HepG2 (cell line): ENCODE results near the gene HSCB. TPM values are rescaled to one million over a fixed set of nuclear protein-coding genes. Genes with fewer than 3 reads are reported as not detected.

Source experiments
- AGO2 ChIP-seq: fragments of 200-400 bp; formaldehyde crosslinking; optimal IDR thresholded peaks from 2 replicates; pipeline ENCODE3; 2017; ENCODE audit warnings: mild to moderate bottlenecking, low read depth, low read length, moderate library complexity
- CEBPG ChIP-seq: IDR thresholded peaks from 2 replicates; pipeline ENCODE4 v1.6.1; 2016
- CHD4 ChIP-seq: fragments of 200-600 bp; sonication (generic); IDR thresholded peaks from 2 replicates; pipeline ENCODE4 v1.7.0; 2017; ENCODE audit warnings: mild to moderate bottlenecking, low read length, borderline replicate concordance
- ERF ChIP-seq: IDR thresholded peaks from 2 replicates; pipeline ENCODE4 v1.6.1; 2018; ENCODE audit warnings: missing biosample characterization, missing genetic modification reagents
- FOSL2 ChIP-seq: sonication (generic); formaldehyde crosslinking; IDR thresholded peaks from 2 replicates; pipeline ENCODE4 v1.4.0; 2020; ENCODE audit warnings: missing genetic modification reagents
- FOXA3 ChIP-seq: IDR thresholded peaks from 2 replicates; pipeline ENCODE4 v1.6.1; 2016; ENCODE audit warnings: missing genetic modification reagents, missing compliant biosample characterization
- JUNB ChIP-seq: sonication (generic); formaldehyde crosslinking; IDR thresholded peaks from 2 replicates; pipeline ENCODE4 v1.8.0; 2022; ENCODE audit warnings: missing genetic modification reagents, mild to moderate bottlenecking, borderline replicate concordance
- MAF1 ChIP-seq: sonication (generic); formaldehyde crosslinking; IDR thresholded peaks from 2 replicates; pipeline ENCODE4 v1.5.0; 2020; ENCODE audit warnings: missing genetic modification reagents, borderline replicate concordance
- MAFF ChIP-seq: IDR thresholded peaks from 2 replicates; pipeline ENCODE4 v1.6.1; 2011; ENCODE audit warnings: low read depth, low read length, improper control_type of control experiment
- NCOA2 ChIP-seq: sonication (generic); formaldehyde crosslinking; IDR thresholded peaks from 2 replicates; pipeline ENCODE4 v1.8.0; 2022; ENCODE audit warnings: inconsistent platforms
- PAF1 ChIP-seq: IDR thresholded peaks from 2 replicates; pipeline ENCODE4 v1.6.1; 2016; ENCODE audit warnings: missing genetic modification reagents, missing compliant biosample characterization
- RBFOX2 ChIP-seq: fragments of 200-400 bp; formaldehyde crosslinking; IDR thresholded peaks from 2 replicates; pipeline ENCODE4 v1.6.1; 2017; ENCODE audit warnings: low read depth, mild to moderate bottlenecking, low read length
- SMC3 ChIP-seq: IDR thresholded peaks from 2 replicates; pipeline ENCODE4 v1.6.1; 2011; ENCODE audit warnings: low read length, improper control_type of control experiment
- TBX2 ChIP-seq: sonication (generic); formaldehyde crosslinking; IDR thresholded peaks from 2 replicates; pipeline ENCODE4 v1.5.0; 2020; ENCODE audit warnings: missing genetic modification reagents, mild to moderate bottlenecking, borderline replicate concordance
- TOPORS ChIP-seq: sonication (generic); formaldehyde crosslinking; IDR thresholded peaks from 2 replicates; pipeline ENCODE4 v1.8.0; 2023; ENCODE audit warnings: mild to moderate bottlenecking, missing genetic modification reagents
- ZFY ChIP-seq: sonication (generic); formaldehyde crosslinking; IDR thresholded peaks from 2 replicates; pipeline ENCODE4 v1.4.0; 2020; ENCODE audit warnings: missing genetic modification reagents
- ZNF296 ChIP-seq: sonication (generic); formaldehyde crosslinking; conservative IDR thresholded peaks from 2 replicates; pipeline ENCODE4 v1.5.0; 2020; ENCODE audit warnings: mild to moderate bottlenecking, missing genetic modification reagents
- ZNF33A ChIP-seq: sonication (generic); formaldehyde crosslinking; IDR thresholded peaks from 2 replicates; pipeline ENCODE4 v1.5.1; 2020; ENCODE audit warnings: missing genetic modification reagents, mild to moderate bottlenecking, moderate library complexity, borderline replicate concordance
- ZNF530 ChIP-seq: sonication (generic); formaldehyde crosslinking; IDR thresholded peaks from 2 replicates; pipeline ENCODE4 v1.5.0; 2020; ENCODE audit warnings: low read depth, mild to moderate bottlenecking, missing genetic modification reagents
- ZNF550 ChIP-seq: sonication (generic); formaldehyde crosslinking; IDR thresholded peaks from 2 replicates; pipeline ENCODE4 v1.4.0; 2020; ENCODE audit warnings: mild to moderate bottlenecking, missing genetic modification reagents, borderline replicate concordance
- ZNF556 ChIP-seq: sonication (generic); formaldehyde crosslinking; IDR thresholded peaks from 2 replicates; pipeline ENCODE4 v1.4.0; 2020; ENCODE audit warnings: mild to moderate bottlenecking, missing genetic modification reagents, borderline replicate concordance
- ZNF713 ChIP-seq: sonication (generic); formaldehyde crosslinking; IDR thresholded peaks from 2 replicates; pipeline ENCODE4 v1.4.0; 2020; ENCODE audit warnings: mild to moderate bottlenecking, missing genetic modification reagents
- ZNF788 ChIP-seq: sonication (generic); formaldehyde crosslinking; IDR thresholded peaks from 2 replicates; pipeline ENCODE4 v1.5.0; 2020; ENCODE audit warnings: mild to moderate bottlenecking, missing genetic modification reagents, borderline replicate concordance
- ZNF878 ChIP-seq: sonication (generic); formaldehyde crosslinking; IDR thresholded peaks from 2 replicates; pipeline ENCODE4 v1.8.1; 2023; ENCODE audit warnings: mild to moderate bottlenecking, missing genetic modification reagents, moderate library complexity
- ZNF879 ChIP-seq: sonication (generic); formaldehyde crosslinking; IDR thresholded peaks from 2 replicates; pipeline ENCODE4 v1.8.1; 2023; ENCODE audit warnings: missing genetic modification reagents
- ZSCAN9 ChIP-seq: IDR thresholded peaks from 2 replicates; pipeline ENCODE4 v1.6.1; 2016; ENCODE audit warnings: borderline replicate concordance
- polyA plus RNA-seq, 8 experiments: library from polyadenylated mRNA; depleted of rRNA in 3 of 8; stranded (reverse) in 7 of 8; unstranded in 1 of 8; fragments of >200 nt; fragmentation: Illumina TruSeq in 4 of 8; extraction: Trizol in 4 of 8; gene quantifications; 2 replicates each; pipeline versions ENCODE4 v1.2.1 to v1.2.3, GENCODE V29; 2011 to 2016; ENCODE audit warnings: low read depth in 4 of 8, missing spikeins in 1 of 8, mixed read lengths in 1 of 8; ENCODE audit not compliant: insufficient read depth in 1 of 8
- total RNA-seq, 5 experiments: library from RNA; depleted of rRNA; stranded (reverse); fragments of >200 nt; fragmentation: Illumina TruSeq; extraction: Trizol; gene quantifications; 2 replicates each; pipeline ENCODE4 v1.2.3, GENCODE V29; 2016; ENCODE audit warnings: low read depth in 1 of 5
- TF ChIP-seq, protein P1 (sequence below), 2 experiments: fragments of 450-650 bp in 1 of 2; sonication (generic) in 1 of 2; formaldehyde crosslinking; IDR thresholded peaks; 2 replicates each; pipeline versions ENCODE4 v1.5.0 to v1.8.0; 2020 to 2022; ENCODE audit warnings: mild to moderate bottlenecking in 1 of 2, missing genetic modification reagents in 1 of 2
- TF ChIP-seq, protein P2 (sequence below): sonication (generic); formaldehyde crosslinking; IDR thresholded peaks from 2 replicates; pipeline ENCODE4 v1.5.0; 2020; ENCODE audit warnings: missing genetic modification reagents
- TF ChIP-seq, protein P3 (sequence below): IDR thresholded peaks from 2 replicates; pipeline ENCODE4 v1.6.1; 2016; ENCODE audit warnings: low read depth
- TF ChIP-seq, protein P4 (sequence below): sonication (generic); formaldehyde crosslinking; IDR thresholded peaks from 2 replicates; pipeline ENCODE4 v1.8.1; 2023; ENCODE audit warnings: mild to moderate bottlenecking, missing genetic modification reagents, borderline replicate concordance

The HSCB gene
- total and polyA plus RNA-seq, 2 of the 13 experiments (the other 11 are each of a cell fraction or from before 2014, with no cell fraction given): 15.4 to 20.9 TPM

- no peak for TF ChIP-seq ZSCAN9 (CRISPR knock-in tag)
- no peak for TF ChIP-seq CHD4
- TF ChIP-seq MAFF: no peak
- TF ChIP-seq, protein P1, sequence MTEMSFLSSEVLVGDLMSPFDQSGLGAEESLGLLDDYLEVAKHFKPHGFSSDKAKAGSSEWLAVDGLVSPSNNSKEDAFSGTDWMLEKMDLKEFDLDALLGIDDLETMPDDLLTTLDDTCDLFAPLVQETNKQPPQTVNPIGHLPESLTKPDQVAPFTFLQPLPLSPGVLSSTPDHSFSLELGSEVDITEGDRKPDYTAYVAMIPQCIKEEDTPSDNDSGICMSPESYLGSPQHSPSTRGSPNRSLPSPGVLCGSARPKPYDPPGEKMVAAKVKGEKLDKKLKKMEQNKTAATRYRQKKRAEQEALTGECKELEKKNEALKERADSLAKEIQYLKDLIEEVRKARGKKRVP (CRISPR knock-in tag; IDR thresholded peaks at IDR 0.05): peak; percentile 85 to 94
- TF ChIP-seq ZNF878: no peak
- TF ChIP-seq NCOA2 (CRISPR knock-in tag): no peak; the same call in 1 of the 2 replicates
- TF ChIP-seq, protein P2, sequence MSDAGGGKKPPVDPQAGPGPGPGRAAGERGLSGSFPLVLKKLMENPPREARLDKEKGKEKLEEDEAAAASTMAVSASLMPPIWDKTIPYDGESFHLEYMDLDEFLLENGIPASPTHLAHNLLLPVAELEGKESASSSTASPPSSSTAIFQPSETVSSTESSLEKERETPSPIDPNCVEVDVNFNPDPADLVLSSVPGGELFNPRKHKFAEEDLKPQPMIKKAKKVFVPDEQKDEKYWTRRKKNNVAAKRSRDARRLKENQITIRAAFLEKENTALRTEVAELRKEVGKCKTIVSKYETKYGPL (CRISPR knock-in tag): no peak
- peak; percentile 17 for TF ChIP-seq PAF1 (CRISPR knock-in tag)
- peak; percentile 80 for TF ChIP-seq AGO2
- TF ChIP-seq ZNF879 (CRISPR knock-in tag): no peak
- TF ChIP-seq, protein P3, sequence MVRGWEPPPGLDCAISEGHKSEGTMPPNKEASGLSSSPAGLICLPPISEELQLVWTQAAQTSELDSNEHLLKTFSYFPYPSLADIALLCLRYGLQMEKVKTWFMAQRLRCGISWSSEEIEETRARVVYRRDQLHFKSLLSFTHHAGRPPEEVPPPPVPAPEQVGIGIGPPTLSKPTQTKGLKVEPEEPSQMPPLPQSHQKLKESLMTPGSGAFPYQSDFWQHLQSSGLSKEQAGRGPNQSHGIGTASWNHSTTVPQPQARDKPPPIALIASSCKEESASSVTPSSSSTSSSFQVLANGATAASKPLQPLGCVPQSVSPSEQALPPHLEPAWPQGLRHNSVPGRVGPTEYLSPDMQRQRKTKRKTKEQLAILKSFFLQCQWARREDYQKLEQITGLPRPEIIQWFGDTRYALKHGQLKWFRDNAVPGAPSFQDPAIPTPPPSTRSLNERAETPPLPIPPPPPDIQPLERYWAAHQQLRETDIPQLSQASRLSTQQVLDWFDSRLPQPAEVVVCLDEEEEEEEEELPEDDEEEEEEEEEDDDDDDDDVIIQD (CRISPR knock-in tag): no peak
- no peak for TF ChIP-seq ZNF550 (CRISPR knock-in tag)
- TF ChIP-seq RBFOX2: peak; percentile 80
- 0 out of 2 replicates have a peak, but pooled peaks have one; percentile 1 for TF ChIP-seq ZNF33A (CRISPR knock-in tag)
- TF ChIP-seq CEBPG (CRISPR knock-in tag): peak; percentile 88
- peak; percentile 27; the same call in 1 of the 2 replicates for TF ChIP-seq FOXA3 (CRISPR knock-in tag)
- no peak for TF ChIP-seq ZNF296 (CRISPR knock-in tag)
- peak; percentile 56; the same call in 1 of the 2 replicates for TF ChIP-seq FOSL2 (CRISPR knock-in tag)
- TF ChIP-seq, protein P4, sequence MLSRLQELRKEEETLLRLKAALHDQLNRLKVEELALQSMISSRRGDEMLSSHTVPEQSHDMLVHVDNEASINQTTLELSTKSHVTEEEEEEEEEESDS (CRISPR knock-in tag): no peak
- TF ChIP-seq ERF (CRISPR knock-in tag): no peak
- TF ChIP-seq ZNF713: no peak
- no peak for TF ChIP-seq ZNF788 (CRISPR knock-in tag)
- TF ChIP-seq JUNB (CRISPR knock-in tag): 0 out of 2 replicates have a peak, but pooled peaks have one; percentile 33
- TF ChIP-seq SMC3: peak; percentile 41; the same call in 1 of the 2 replicates
- TF ChIP-seq MAF1 (CRISPR knock-in tag): no peak
- no peak for TF ChIP-seq ZNF556 (CRISPR knock-in tag)
- no peak for TF ChIP-seq ZNF530 (CRISPR knock-in tag)
- no peak for TF ChIP-seq TBX2 (CRISPR knock-in tag)
- TF ChIP-seq TOPORS (CRISPR knock-in tag): no peak
- TF ChIP-seq ZFY (CRISPR knock-in tag): no peak
Measured at GRCh38 chr22:28798810-28799605, 57.2 kb downstream of the HSCB start (continued).
